ENCODE data around the gene SMIM10L2A. TPM values are rescaled to one million over a fixed set of nuclear protein-coding genes. Genes with fewer than 3 reads are reported as not detected.

The SMIM10L2A gene
- total RNA-seq (2013; cell fraction: nucleolus; rRNA removed), result 2.4 and 2.8 TPM in 2 replicates
- total RNA-seq (2014; rRNA removed) (0.05 TPM in 1 of 2 replicates, not detected in the other), total RNA-seq (2014; rRNA removed; fragmentation: Illumina TruSeq; extraction: Trizol) (not detected in 2 replicates), total RNA-seq (2021) (0.03 TPM in 2 replicates), polyA plus RNA-seq (2011; rRNA removed) (0.05 and 0.06 TPM in 2 replicates), polyA plus RNA-seq (2014; fragmentation: Illumina TruSeq; extraction: Trizol) (not detected in 2 replicates), polyA plus RNA-seq (2014; fragmentation: Nextera tagmentation; extraction: Ambion mirVana) (under 1 TPM in 1 of 2 experiments, not detected in 1; 0.02 TPM), polyA plus RNA-seq (2014; rRNA removed) (not detected in 2 replicates), polyA plus RNA-seq (2016; fragmentation: Nextera tagmentation; extraction: Ambion mirVana) (not detected), polyA minus RNA-seq (2011; rRNA and poly(A)+ RNA removed) (0.07 and 0.10 TPM in 2 replicates), Bru-seq, nascent RNA (percentile 29 among the genes with signal in this experiment), BruChase-seq, experiment 1, labeled RNA remaining after a 6-hour chase (percentile 12 among the genes with signal in this experiment), BruChase-seq, experiment 2, labeled RNA remaining after a 2-hour chase (percentile 16 among the genes with signal in this experiment)
- not detected for polyA plus RNA-seq (2011; ENCODE audit: low read depth)
- 0.01 and 0.02 TPM in 2 replicates for polyA plus RNA-seq (2011; cell fraction: cytosol; rRNA removed)
- 0.12 and 0.24 TPM in 2 replicates for polyA plus RNA-seq (2011; cell fraction: nucleus; rRNA removed)
- 0.01 and 0.03 TPM in 2 replicates for polyA plus RNA-seq (2012)
- polyA minus RNA-seq (2011; cell fraction: cytosol; rRNA and poly(A)+ RNA removed), result not detected in 2 replicates
- 0.10 and 0.12 TPM in 2 replicates for polyA minus RNA-seq (2011; cell fraction: nucleus; rRNA and poly(A)+ RNA removed)
- long read RNA-seq, experiment 1, result 0 reads
- long read RNA-seq, experiment 2, result 0 reads

- FAIRE-seq (no peak), DNase-seq (ENCODE audit: low read depth, low spot score) (no peak), ATAC-seq (peak; percentile 77)
- Histone ChIP-seq H4K20me1 (ENCODE audit: control insufficient read depth, insufficient read depth) (no peaks in the 10 kb centered on the region), H3K9me3 (replicated peaks; ENCODE audit: control insufficient read depth, insufficient read depth, low read length) (no peaks in the 10 kb centered on the region; the same call in 2 of the 3 replicates), H2AFZ (ENCODE audit: control insufficient read depth, low read depth, low read length) (peak within 1 kb of the TSS; percentile 78), H3K27me3 (replicated peaks in 1 of 2; ENCODE audit: control insufficient read depth in 2 of 2, insufficient read depth in 2 of 2, low read length in 1 of 2) (no peaks in the 10 kb centered on the region), H3K36me3 (ENCODE audit: control insufficient read depth in 2 of 2, insufficient read depth in 2 of 2, low read length in 1 of 2) (no peaks in the 10 kb centered on the region), H3K4me2 (ENCODE audit: control insufficient read depth, insufficient read depth) (peak within 1 kb of the TSS; percentile 25), H3K9ac (ENCODE audit: control insufficient read depth, insufficient read depth, low read length) (no peak within 1 kb of the TSS), H3K4me3 (peak within 1 kb of the TSS; percentile 23; the same call in 1 of the 2 replicates), H3K27ac (ENCODE audit: control insufficient read depth, insufficient read depth) (no peak within 1 kb of the TSS), H3K4me1 (ENCODE audit: control insufficient read depth, insufficient read depth, low read length) (no peaks in the 10 kb centered on the region; the same call in 1 of the 2 replicates), H3K79me2 (ENCODE audit: control insufficient read depth, insufficient read depth, low read length) (no peaks in the 10 kb centered on the region)
- ChIA-PET POLR2A (no interaction called here), RAD21 (ENCODE audit: unreplicated experiment) (interaction anchor here (1.1 kb wide), 1 partner anchor 13 kb away, joined by 4 read pairs; no protein-coding TSS in a partner anchor), CTCF (no interaction called here), SMC1A (ENCODE audit: uncharacterized antibody, unreplicated experiment) (no interaction called here)
- BruUV-seq (replicated peaks), result no TSS peak
- WGBS (ENCODE audit: insufficient coverage, insufficient replicate concordance, low lambda C conversion rate, missing lambda C conversion rate), result 46% methylated on average over 62 of the region's 100 CpGs
- no peak for TF ChIP-seq ATF3 (IDR thresholded peaks at IDR 0.05; ENCODE audit: borderline replicate concordance, extremely low read depth, low read depth, low read length)
- TF ChIP-seq, protein P1, sequence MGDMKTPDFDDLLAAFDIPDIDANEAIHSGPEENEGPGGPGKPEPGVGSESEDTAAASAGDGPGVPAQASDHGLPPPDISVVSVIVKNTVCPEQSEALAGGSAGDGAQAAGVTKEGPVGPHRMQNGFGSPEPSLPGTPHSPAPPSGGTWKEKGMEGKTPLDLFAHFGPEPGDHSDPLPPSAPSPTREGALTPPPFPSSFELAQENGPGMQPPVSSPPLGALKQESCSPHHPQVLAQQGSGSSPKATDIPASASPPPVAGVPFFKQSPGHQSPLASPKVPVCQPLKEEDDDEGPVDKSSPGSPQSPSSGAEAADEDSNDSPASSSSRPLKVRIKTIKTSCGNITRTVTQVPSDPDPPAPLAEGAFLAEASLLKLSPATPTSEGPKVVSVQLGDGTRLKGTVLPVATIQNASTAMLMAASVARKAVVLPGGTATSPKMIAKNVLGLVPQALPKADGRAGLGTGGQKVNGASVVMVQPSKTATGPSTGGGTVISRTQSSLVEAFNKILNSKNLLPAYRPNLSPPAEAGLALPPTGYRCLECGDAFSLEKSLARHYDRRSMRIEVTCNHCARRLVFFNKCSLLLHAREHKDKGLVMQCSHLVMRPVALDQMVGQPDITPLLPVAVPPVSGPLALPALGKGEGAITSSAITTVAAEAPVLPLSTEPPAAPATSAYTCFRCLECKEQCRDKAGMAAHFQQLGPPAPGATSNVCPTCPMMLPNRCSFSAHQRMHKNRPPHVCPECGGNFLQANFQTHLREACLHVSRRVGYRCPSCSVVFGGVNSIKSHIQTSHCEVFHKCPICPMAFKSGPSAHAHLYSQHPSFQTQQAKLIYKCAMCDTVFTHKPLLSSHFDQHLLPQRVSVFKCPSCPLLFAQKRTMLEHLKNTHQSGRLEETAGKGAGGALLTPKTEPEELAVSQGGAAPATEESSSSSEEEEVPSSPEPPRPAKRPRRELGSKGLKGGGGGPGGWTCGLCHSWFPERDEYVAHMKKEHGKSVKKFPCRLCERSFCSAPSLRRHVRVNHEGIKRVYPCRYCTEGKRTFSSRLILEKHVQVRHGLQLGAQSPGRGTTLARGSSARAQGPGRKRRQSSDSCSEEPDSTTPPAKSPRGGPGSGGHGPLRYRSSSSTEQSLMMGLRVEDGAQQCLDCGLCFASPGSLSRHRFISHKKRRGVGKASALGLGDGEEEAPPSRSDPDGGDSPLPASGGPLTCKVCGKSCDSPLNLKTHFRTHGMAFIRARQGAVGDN (IDR thresholded peaks at IDR 0.05), result 0 out of 2 replicates have a peak, but pooled peaks have one; percentile 45
- TF ChIP-seq BHLHE40 (IDR thresholded peaks at IDR 0.05; ENCODE audit: borderline replicate concordance in 1 of 2, low read depth in 2 of 2, low read length in 1 of 2), result 0 out of 4 replicates have a peak, but pooled peaks of 1 of the 2 experiments have one; percentile 10
- peak; percentile 44; the same call in 1 of the 2 replicates for TF ChIP-seq DPF2 (IDR thresholded peaks at IDR 0.05)
- TF ChIP-seq ETV6 (conservative IDR thresholded peaks at IDR 0.05 in 1 of 2, IDR thresholded peaks at IDR 0.05 in 1 of 2; ENCODE audit: borderline replicate concordance in 1 of 2, low read depth in 1 of 2), result no peak
- intact Hi-C loops (cut with micrococcal nuclease; ENCODE audit: unreplicated experiment), result no loop called here
- in situ Hi-C loops (cut with MboI), result no loop called here
Measured at GRCh38 chrX:135421932-135422809, at the start of gene SMIM10L2A. Gene SMIM10L2A, plus strand, starts transcription at chrX:135421944. Its CDS starts 188 bp downstream, at chrX:135422132.
